LNCAP (cell line): Measurements from ENCODE around the gene RSRC1.

Source experiments
- CTCF ChIP-seq: fragments of 450-650 bp; IDR thresholded peaks from 2 replicates; pipeline ENCODE4 v1.5.1; 2017; ENCODE audit warnings: mild to moderate bottlenecking

Gene RSRC1

DNA sequence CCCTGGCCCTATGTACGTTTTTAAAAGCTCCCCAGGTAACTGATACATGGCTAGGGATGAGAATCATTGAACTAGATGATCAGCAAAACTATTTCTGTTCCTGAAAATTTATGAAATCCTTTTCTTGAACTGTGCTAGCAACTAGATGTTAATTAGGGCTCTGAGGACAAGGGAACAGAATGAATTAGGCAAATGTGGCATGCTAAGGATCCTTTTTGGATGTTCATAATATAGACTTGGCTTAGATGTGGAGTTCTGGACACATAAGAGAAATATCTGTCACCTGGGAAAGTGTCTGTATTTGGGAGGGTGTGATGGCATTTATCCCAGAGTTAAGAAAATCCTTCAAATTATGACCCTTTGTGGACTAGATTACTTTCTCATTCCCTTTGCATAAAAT is 71.2 kb downstream of the RSRC1 start:
- TF ChIP-seq CTCF, result no peak

DNA sequence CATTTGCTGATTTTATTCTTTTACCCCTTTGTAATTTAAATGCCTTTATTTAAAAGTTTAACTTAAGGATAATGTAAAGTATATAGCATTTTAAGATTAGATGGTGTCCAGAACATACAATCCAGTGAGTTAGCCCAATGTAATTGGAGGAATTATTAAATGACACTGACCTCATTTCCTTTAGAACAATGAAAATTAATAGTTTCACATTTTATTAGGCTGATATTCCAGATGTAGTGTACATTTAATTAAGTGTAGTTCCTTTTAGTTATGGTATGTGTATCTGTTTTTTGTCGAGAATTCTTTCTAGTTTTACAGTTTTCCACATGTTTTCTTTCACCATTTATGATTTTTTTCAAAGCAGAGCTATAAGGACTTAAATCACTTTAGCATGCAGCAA is 75.8 kb downstream of the RSRC1 start:
- TF ChIP-seq CTCF, result no peak

DNA sequence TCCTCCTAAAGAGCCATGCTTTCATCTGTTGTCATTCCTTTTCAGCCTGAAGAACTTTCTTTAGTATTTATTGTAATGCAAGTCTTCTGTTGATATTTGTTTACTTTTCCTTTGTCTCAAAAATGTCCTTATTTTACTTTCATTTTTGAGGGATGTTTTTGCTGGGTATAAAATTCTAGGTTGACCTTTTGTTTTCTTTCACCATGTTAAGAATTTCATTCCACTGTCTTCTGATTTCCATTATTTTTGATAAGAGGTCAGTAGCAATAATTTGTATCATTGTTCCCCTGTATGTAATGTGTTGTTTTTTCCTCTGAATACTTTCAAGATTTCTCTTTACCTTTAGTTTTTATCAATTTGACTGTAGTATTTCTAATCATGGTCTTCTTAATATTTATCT is 91.1 kb downstream of the RSRC1 start:
- TF ChIP-seq CTCF, result no peak

DNA sequence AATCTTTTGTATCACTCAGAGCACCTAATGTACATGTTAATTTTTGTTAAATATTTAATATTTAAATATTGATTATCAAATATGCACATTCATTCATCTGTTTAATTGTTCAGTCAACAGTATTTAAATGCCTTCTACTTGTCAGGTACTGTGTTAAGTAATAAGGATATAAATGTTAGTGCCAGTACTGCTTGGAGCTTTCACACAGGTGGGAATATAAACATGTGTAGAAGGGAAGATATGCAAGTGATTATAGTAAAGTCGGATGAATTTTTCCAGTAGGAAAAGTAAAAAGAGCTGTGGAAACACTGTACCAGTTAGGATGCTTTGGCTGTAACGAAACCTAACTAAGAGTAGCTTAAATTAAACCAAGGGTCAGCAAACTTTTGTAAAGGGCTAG is 95.4 kb downstream of the RSRC1 start:
- TF ChIP-seq CTCF, result no peak

GRCh38 chr3:158205994-158206393 is 96.1 kb downstream of the RSRC1 start:
- TF ChIP-seq CTCF, result no peak

GRCh38 chr3:158210067-158210466 is 100.2 kb downstream of the RSRC1 start:
- no peak for TF ChIP-seq CTCF

DNA sequence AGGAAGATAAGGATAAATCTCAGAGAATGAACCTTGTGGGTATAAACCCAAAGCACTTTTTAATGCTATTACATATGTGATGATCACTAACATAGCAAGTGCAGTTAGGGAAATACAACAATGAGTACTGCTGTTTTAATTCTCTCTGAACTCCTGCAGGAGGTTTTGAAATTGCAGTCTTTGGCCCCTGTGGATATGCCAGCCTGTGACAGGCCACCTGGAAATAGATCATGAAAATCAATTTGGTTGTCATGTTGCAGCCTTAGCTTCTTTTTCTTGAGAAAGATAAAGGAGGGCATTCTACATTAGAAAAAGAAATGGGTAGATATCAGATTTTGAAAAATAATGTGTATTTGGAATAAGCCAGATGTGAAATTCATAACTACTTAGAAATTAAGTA is 103.6 kb downstream of the RSRC1 start:
- no peak for TF ChIP-seq CTCF

- no peak for TF ChIP-seq CTCF
Observed at GRCh38 chr3:158217992-158218391, 108.1 kb downstream of the RSRC1 start.
